SK-N-MC (cell line): ENCODE data around the gene PTPRM.

Experiments used
- EZH2 ChIP-seq: fragments of 200-600 bp; sonication (generic); IDR thresholded peaks from one replicate; pipeline ENCODE4 v1.6.1; 2017; ENCODE audit warnings: antibody characterized with exemption
- FOXP2 ChIP-seq: optimal IDR thresholded peaks from 2 replicates; pipeline ENCODE3; 2011; ENCODE audit warnings: mild to moderate bottlenecking, moderate library complexity; ENCODE audit not compliant: insufficient read depth; ENCODE audit errors: extremely low read length, control extremely low read depth
- POLR2AphosphoS5 ChIP-seq: IDR thresholded peaks from 2 replicates; pipeline ENCODE4 v1.6.1; 2012; ENCODE audit warnings: mild to moderate bottlenecking, low read depth, low read length, borderline replicate concordance

GRCh38 chr18:7603259-7604000, 36.3 kb downstream of the PTPRM start:
- TF ChIP-seq POLR2AphosphoS5: no peak
- TF ChIP-seq EZH2: no peak
- no peak for TF ChIP-seq FOXP2
